IMR-90 (cell line): Measurements from ENCODE around the gene SEMA3G. TPM values are rescaled to one million over a fixed set of nuclear protein-coding genes. Genes with fewer than 3 reads are reported as not detected.
A peak's percentile ranks its signal among the peaks of the same experiment; 100 is the strongest.

ENCODE experiments used
- ATAC-seq: fragments of 200-7000 bp; cut with Tn5 transposase; 2 replicates; pipeline ENCODE4 v1.9.1; 2020; ENCODE audit warnings: low read depth, mild to moderate bottlenecking, moderate library complexity
- BruUV-seq: library from RNA; stranded (reverse); fragments of 400-500 nt; replicated peaks from 2 replicates; lab custom pipeline; 2021; lab: Mats Ljungman, UMichigan
- CTCF ChIA-PET: fragments of 300-600 bp; formaldehyde crosslinking; extraction: SDS; loops from one replicate; lab custom pipeline; 2021; ENCODE audit warnings: antibody characterized with exemption; lab: Yijun Ruan, JAX
- POLR2A ChIA-PET: fragments of 300-600 bp; sonication (Branson Sonifier 250); formaldehyde crosslinking; loops from one replicate; lab custom pipeline; 2022; ENCODE audit warnings: antibody characterized with exemption; ENCODE audit not compliant: unreplicated experiment; lab: Charles Lee
- DNase-seq: peaks from one replicate; pipeline ENCODE4 v3.0.0; 2013
- H2AFZ ChIP-seq: replicated peaks from 2 replicates; pipeline ENCODE3; 2013; ENCODE audit warnings: low read length, mild to moderate bottlenecking; ENCODE audit not compliant: poor library complexity
- H2AK5ac ChIP-seq: 2 replicates; pipeline ENCODE4 v1.6.1; 2013; ENCODE audit warnings: low read depth, low read length, inconsistent platforms
- H2AK9ac ChIP-seq: replicated peaks from 2 replicates; pipeline ENCODE3; 2013; ENCODE audit warnings: mild to moderate bottlenecking, low read depth, low read length, moderate library complexity; ENCODE audit not compliant: poor library complexity
- H2BK120ac ChIP-seq: 2 replicates; pipeline ENCODE4 v1.6.1; 2013; ENCODE audit warnings: low read depth, low read length, inconsistent platforms
- H2BK15ac ChIP-seq: 3 replicates; pipeline ENCODE4 v1.6.1; 2013; ENCODE audit warnings: low read depth, low read length, inconsistent platforms
- H2BK20ac ChIP-seq: 2 replicates; pipeline ENCODE4 v1.6.1; 2013; ENCODE audit warnings: low read depth, mild to moderate bottlenecking, inconsistent platforms, low read length, moderate library complexity
- H2BK5ac ChIP-seq: 2 replicates; pipeline ENCODE4 v1.6.1; 2013; ENCODE audit warnings: mild to moderate bottlenecking, low read depth, low read length, inconsistent platforms; ENCODE audit not compliant: poor library complexity, severe bottlenecking
- H3K14ac ChIP-seq: replicated peaks from 2 replicates; pipeline ENCODE4 v1.6.1; 2013; ENCODE audit warnings: low read depth, low read length, inconsistent platforms
- H3K18ac ChIP-seq: 2 replicates; pipeline ENCODE4 v1.6.1; 2013; ENCODE audit warnings: low read depth, low read length, control low read depth
- H3K23ac ChIP-seq: 2 replicates; pipeline ENCODE4 v1.6.1; 2013; ENCODE audit warnings: low read depth, low read length, inconsistent platforms
- H3K27ac ChIP-seq: 2 replicates; pipeline ENCODE4 v1.5.1; 2013; ENCODE audit warnings: mild to moderate bottlenecking, control low read depth, low read length; ENCODE audit not compliant: insufficient read depth
- H3K27me3 ChIP-seq: 2 replicates; pipeline ENCODE4 v1.6.1; 2013; ENCODE audit warnings: low read length; ENCODE audit not compliant: control insufficient read depth, insufficient read depth
- H3K36me3 ChIP-seq: 2 replicates; pipeline ENCODE4 v1.6.1; 2013; ENCODE audit warnings: low read length, mixed read lengths; ENCODE audit not compliant: control insufficient read depth, insufficient read depth
- H3K4ac ChIP-seq: 2 replicates; pipeline ENCODE4 v1.6.1; 2013; ENCODE audit warnings: low read depth, low read length, inconsistent platforms
- H3K4me1 ChIP-seq: 2 replicates; pipeline ENCODE4 v1.6.1; 2013; ENCODE audit warnings: low read length, mixed read lengths; ENCODE audit not compliant: control insufficient read depth, insufficient read depth
- H3K4me2 ChIP-seq: 2 replicates; pipeline ENCODE4 v1.6.1; 2013; ENCODE audit warnings: low read depth, mild to moderate bottlenecking, control low read depth, low read length, moderate library complexity
- H3K4me3 ChIP-seq: 2 replicates; pipeline ENCODE4 v1.5.1; 2013; ENCODE audit warnings: low read depth, mild to moderate bottlenecking, control low read depth, low read length, moderate library complexity; ENCODE audit not compliant: insufficient read depth
- H3K56ac ChIP-seq: 2 replicates; pipeline ENCODE4 v1.6.1; 2013; ENCODE audit warnings: low read length, inconsistent platforms; ENCODE audit not compliant: insufficient read depth; ENCODE audit errors: extremely low read depth
- H3K79me1 ChIP-seq, 2 experiments: 2 replicates each; pipeline ENCODE4 v1.6.1; 2013; ENCODE audit warnings: low read length in 2 of 2, inconsistent platforms in 1 of 2, low read depth in 1 of 2
- H3K9ac ChIP-seq: 2 replicates; pipeline ENCODE4 v1.6.1; 2013; ENCODE audit warnings: low read depth, low read length, control low read depth
- H3K9me1 ChIP-seq: 2 replicates; pipeline ENCODE4 v1.6.1; 2013; ENCODE audit warnings: low read length, inconsistent platforms; ENCODE audit not compliant: insufficient read depth
- H3K9me3 ChIP-seq: 2 replicates; pipeline ENCODE4 v1.6.1; 2013; ENCODE audit warnings: low read length; ENCODE audit not compliant: control insufficient read depth, insufficient read depth
- H4K20me1 ChIP-seq: 2 replicates; pipeline ENCODE4 v1.6.1; 2013; ENCODE audit warnings: low read length, inconsistent platforms; ENCODE audit not compliant: insufficient read depth
- H4K5ac ChIP-seq: 2 replicates; pipeline ENCODE4 v1.6.1; 2013; ENCODE audit warnings: mild to moderate bottlenecking, low read depth, low read length, control low read depth
- H4K8ac ChIP-seq, 2 experiments: 2 replicates each; pipeline ENCODE4 v1.6.1; 2013; ENCODE audit warnings: low read depth in 2 of 2, low read length in 2 of 2, control low read depth in 1 of 2, inconsistent platforms in 1 of 2
- H4K91ac ChIP-seq: 2 replicates; pipeline ENCODE4 v1.6.1; 2013; ENCODE audit warnings: low read depth, low read length, inconsistent platforms; ENCODE audit not compliant: insufficient read depth
- CEBPB ChIP-seq: IDR thresholded peaks from 2 replicates; pipeline ENCODE4 v1.6.1; 2012; ENCODE audit warnings: low read depth, low read length, improper control_type of control experiment
- CHD1 ChIP-seq: IDR thresholded peaks from 2 replicates; pipeline ENCODE4 v1.6.1; 2012; ENCODE audit warnings: low read depth, low read length, improper control_type of control experiment
- CTCF ChIP-seq: conservative IDR thresholded peaks from 2 replicates; pipeline ENCODE4 v1.5.1; 2012; ENCODE audit warnings: mild to moderate bottlenecking, low read depth, low read length, improper control_type of control experiment
- ELK1 ChIP-seq: fragments of 150-350 bp; IDR thresholded peaks from 2 replicates; pipeline ENCODE4 v1.6.1; 2016; ENCODE audit warnings: low read depth, mild to moderate bottlenecking, low read length, moderate library complexity, borderline replicate concordance
- MAZ ChIP-seq: IDR thresholded peaks from 2 replicates; pipeline ENCODE4 v1.6.1; 2012; ENCODE audit warnings: low read depth, mild to moderate bottlenecking, low read length, improper control_type of control experiment, moderate library complexity, borderline replicate concordance
- NFE2L2 ChIP-seq: fragments of 150-350 bp; IDR thresholded peaks from 2 replicates; pipeline ENCODE4 v1.6.1; 2016; ENCODE audit warnings: low read depth, mild to moderate bottlenecking, low read length
- RCOR1 ChIP-seq: IDR thresholded peaks from 2 replicates; pipeline ENCODE4 v1.6.1; 2012; ENCODE audit warnings: mild to moderate bottlenecking, low read length, improper control_type of control experiment; ENCODE audit not compliant: insufficient replicate concordance
- RFX5 ChIP-seq: IDR thresholded peaks from 2 replicates; pipeline ENCODE4 v1.8.0; 2012; ENCODE audit warnings: low read depth, mild to moderate bottlenecking, low read length, moderate library complexity
- WGBS, 2 experiments: methylation state at CpG; one replicate each; pipeline versions ENCODE4 v1.1.5 to v1.1.7; 2013; ENCODE audit warnings: missing lambda C conversion rate in 2 of 2; ENCODE audit not compliant: insufficient read length in 1 of 2; ENCODE audit errors: extremely low coverage in 2 of 2; 5-methylcytosine and 5-hydroxymethylcytosine counted together
- dilution Hi-C: fragments of 300-500 bp; cut with HindIII; formaldehyde crosslinking; loops from one replicate; pipeline ENCODE4 v1.14.3; 2018; ENCODE audit warnings: low sequenced_read_pairs; ENCODE audit not compliant: unreplicated experiment
- in situ Hi-C: fragments of 300-500 bp; cut with MboI; formaldehyde crosslinking; loops from 3 replicates; pipeline ENCODE4 v1.14.3; 2019; ENCODE audit warnings: low sequenced_read_pairs, inconsistent platforms, mixed read lengths
- intact Hi-C: fragments of 100-400 bp; cut with micrococcal nuclease; formaldehyde crosslinking; loops from 2 replicates; pipeline ENCODE4 v1.10.0; 2022
- polyA plus RNA-seq, 3 experiments: library from polyadenylated mRNA; depleted of rRNA; stranded (reverse); fragments of >200 nt; gene quantifications; 2 replicates each; pipeline ENCODE4 v1.2.3, GENCODE V29; 2012; ENCODE audit warnings: low replicate concordance in 1 of 3
- total RNA-seq: library from RNA; depleted of rRNA; stranded (reverse); fragments of >200 nt; gene quantifications from 2 replicates; pipeline ENCODE4 v1.2.3, GENCODE V29; 2012

SEMA3G gene
- total and polyA plus RNA-seq, 2 of the 4 experiments (the other 2 are of a cell fraction) = 0.07 TPM; not detected in 1

- Histone ChIP-seq H3K4me3 (no peak overlapping the region), H3K4ac (no peak overlapping the region), H4K91ac (no peak overlapping the region), H2BK120ac (no peak overlapping the region), H2BK20ac (no peak overlapping the region), H3K18ac (no peak overlapping the region), H3K14ac (no peak overlapping the region), H4K20me1 (0 out of 2 replicates have a peak, but pooled peaks cover 2% of the 10 kb centered on the region), H2AFZ (no peak overlapping the region), H2BK5ac (no peak overlapping the region), H3K9me1 (0 out of 2 replicates have a peak, but pooled peaks cover 9% of the 10 kb centered on the region), H3K4me2 (peak overlapping the region; percentile 99; the same call in 1 of the 2 replicates), H3K79me1 (peaks cover 33 to 59% of the 10 kb centered on the region in 2 experiments), H2AK9ac (no peak overlapping the region), H2BK15ac (no peak overlapping the region), H3K23ac (no peak overlapping the region), H3K4me1 (peaks cover 18% of the 10 kb centered on the region), H4K5ac (no peak overlapping the region), H4K8ac (no peak overlapping the region), H3K36me3 (peaks cover 45% of the 10 kb centered on the region), H3K27ac (no peak overlapping the region), H3K9me3 (no peaks in the 10 kb centered on the region), H3K27me3 (no peaks in the 10 kb centered on the region), H3K56ac (no peak overlapping the region), H3K9ac (no peak overlapping the region), H2AK5ac (no peak overlapping the region)
- dilution Hi-C loops (no loop called here), intact Hi-C loops (no loop called here), in situ Hi-C loops (no loop called here)
- TF ChIP-seq CTCF = no peak
- no peak for TF ChIP-seq NFE2L2
- no peak for TF ChIP-seq MAZ
- no peak for TF ChIP-seq ELK1
- no peak for TF ChIP-seq RFX5
- no peak for TF ChIP-seq RCOR1
- TF ChIP-seq CEBPB = no peak
- TF ChIP-seq CHD1 = no peak
- WGBS, 2 experiments = no CpG with 5 or more reads among the region's 8 CpGs
- no peak for ATAC-seq
- no TSS peak for BruUV-seq
- no peak for DNase-seq
- POLR2A ChIA-PET = no interaction called here
- CTCF ChIA-PET = no interaction called here
These were observed 36.4 kb downstream of the SEMA3G start for GRCh38 chr3:52408466-52408865.
